Stimulated activated CD8-positive, alpha-beta memory T cell treated with anti-CD3 and anti-CD28 coated beads, Interleukin-12 subunit alpha, Interleukin-12 subunit beta, amount 100 ng/mL, for 4 hours (primary cell): ENCODE results near the gene SPI1.

Experiments
- DNase-seq: peaks from one replicate; pipeline ENCODE4 v3.0.0-alpha.2; 2020; ENCODE audit warnings: low read depth

SPI1 gene

GRCh38 chr11:47357985-47358730, 20.2 kb downstream of the SPI1 start:
- DNase-seq = no peak

GRCh38 chr11:47356998-47357329, 21.4 kb downstream of the SPI1 start:
- no peak for DNase-seq

GRCh38 chr11:47356129-47356997, 22.0 kb downstream of the SPI1 start:
- no peak for DNase-seq

- no peak for DNase-seq
These were observed 22.8 kb downstream of the SPI1 start for GRCh38 chr11:47355283-47356128.

GRCh38 chr11:47354913-47355282, 23.4 kb downstream of the SPI1 start:
- DNase-seq = no peak

- DNase-seq = no peak
These were observed 24.2 kb downstream of the SPI1 start for GRCh38 chr11:47353978-47354774.

- DNase-seq = no peak
These were observed 25.8 kb downstream of the SPI1 start, which contains the start of gene MYBPC3 for GRCh38 chr11:47352556-47352955. Gene MYBPC3, minus strand, starts transcription at chr11:47352702. Its CDS starts 55 bp downstream, at chr11:47352647.

- DNase-seq = no peak
These were observed 26.9 kb downstream of the SPI1 start for GRCh38 chr11:47351156-47352126.

GRCh38 chr11:47350315-47350714, 28.0 kb downstream of the SPI1 start:
- DNase-seq = no peak

- DNase-seq = no peak
These were observed 28.7 kb downstream of the SPI1 start for GRCh38 chr11:47349521-47350095.

GRCh38 chr11:47348859-47349258, 29.5 kb downstream of the SPI1 start:
- no peak for DNase-seq

- DNase-seq = no peak
These were observed 30.1 kb downstream of the SPI1 start for GRCh38 chr11:47348131-47348802.

GRCh38 chr11:47347137-47347536, 31.2 kb downstream of the SPI1 start:
- no peak for DNase-seq

- no peak for DNase-seq
These were observed 32.3 kb downstream of the SPI1 start for GRCh38 chr11:47345890-47346563.

GRCh38 chr11:47342854-47343253, 35.5 kb downstream of the SPI1 start:
- DNase-seq = no peak

- no peak for DNase-seq
These were observed 36.1 kb downstream of the SPI1 start for GRCh38 chr11:47342036-47342803.

- no peak for DNase-seq
These were observed 37.2 kb downstream of the SPI1 start for GRCh38 chr11:47340980-47341775.
